OCI-LY3 (cell line): ENCODE measurements around the gene NDUFA13.

Experiments used
- CTCF ChIP-seq: fragments of 200-600, 300-600 bp; sonication (generic); IDR thresholded peaks from 2 replicates; pipeline ENCODE4 v1.5.1; 2014; ENCODE audit warnings: antibody characterized with exemption, low read length, low read depth
- EZH2phosphoT487 ChIP-seq: fragments of 200-600 bp; shearing (Covaris generic); IDR thresholded peaks from 2 replicates; pipeline ENCODE4 v1.6.1; 2018; ENCODE audit warnings: antibody characterized with exemption, mixed run types, low read depth

GRCh38 chr19:19470579-19470978 lies 45.4 kb upstream of the NDUFA13 start:
- TF ChIP-seq EZH2phosphoT487 (no peak), CTCF (no peak)
